ENCODE results near the gene TXNL4A. TPM values are rescaled to one million over a fixed set of nuclear protein-coding genes. Genes with fewer than 3 reads are reported as not detected.

Gene TXNL4A
- total RNA-seq, 4 donors from 2014 or later: 20.8 to 43.2 (median 32.5) TPM

DNA sequence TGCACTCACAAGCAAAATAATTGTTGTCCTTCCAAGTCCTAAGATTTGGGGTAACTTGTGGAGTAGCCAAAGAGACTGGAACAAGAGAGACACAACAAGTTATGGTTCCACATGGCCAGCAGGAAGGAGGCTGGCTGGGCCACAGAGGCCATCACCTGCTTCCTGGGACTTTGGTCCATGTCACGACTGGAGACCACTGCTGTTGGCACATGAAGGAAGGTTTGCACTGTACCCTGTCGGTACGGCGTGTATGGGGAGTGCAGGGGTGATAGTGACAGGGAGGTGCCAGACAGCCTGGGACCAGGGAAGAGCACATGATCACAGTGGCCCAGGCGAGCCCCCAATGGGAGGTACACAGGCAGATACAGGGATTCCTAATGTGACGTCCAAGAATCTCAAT is 52.4 kb downstream of the TXNL4A start:
- Histone ChIP-seq H3K4me3 (no peak overlapping the region), H3K36me3 (peaks cover 0 to 79% (median 0%) of the 10 kb centered on the region in 3 donors), H3K27ac (no peak overlapping the region), H3K4me1 (peaks cover 0 to 37% (median 6%) of the 10 kb centered on the region in 3 donors), H3K27me3 (no peaks in the 10 kb centered on the region), H3K9me3 (peaks cover 0 to 29% (median 17%) of the 10 kb centered on the region in 3 donors)
- TF ChIP-seq POLR2A (IDR thresholded peaks at IDR 0.05): no peak
- TF ChIP-seq, protein P1, sequence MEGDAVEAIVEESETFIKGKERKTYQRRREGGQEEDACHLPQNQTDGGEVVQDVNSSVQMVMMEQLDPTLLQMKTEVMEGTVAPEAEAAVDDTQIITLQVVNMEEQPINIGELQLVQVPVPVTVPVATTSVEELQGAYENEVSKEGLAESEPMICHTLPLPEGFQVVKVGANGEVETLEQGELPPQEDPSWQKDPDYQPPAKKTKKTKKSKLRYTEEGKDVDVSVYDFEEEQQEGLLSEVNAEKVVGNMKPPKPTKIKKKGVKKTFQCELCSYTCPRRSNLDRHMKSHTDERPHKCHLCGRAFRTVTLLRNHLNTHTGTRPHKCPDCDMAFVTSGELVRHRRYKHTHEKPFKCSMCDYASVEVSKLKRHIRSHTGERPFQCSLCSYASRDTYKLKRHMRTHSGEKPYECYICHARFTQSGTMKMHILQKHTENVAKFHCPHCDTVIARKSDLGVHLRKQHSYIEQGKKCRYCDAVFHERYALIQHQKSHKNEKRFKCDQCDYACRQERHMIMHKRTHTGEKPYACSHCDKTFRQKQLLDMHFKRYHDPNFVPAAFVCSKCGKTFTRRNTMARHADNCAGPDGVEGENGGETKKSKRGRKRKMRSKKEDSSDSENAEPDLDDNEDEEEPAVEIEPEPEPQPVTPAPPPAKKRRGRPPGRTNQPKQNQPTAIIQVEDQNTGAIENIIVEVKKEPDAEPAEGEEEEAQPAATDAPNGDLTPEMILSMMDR (IDR thresholded peaks at IDR 0.05): no peak
- intact Hi-C loops (cut with DNase I): no loop called here
- no peak for DNase-seq
- WGBS, 2 donors: 84 to 96% methylated on average over 2 to 6 of the region's 6 CpGs

DNA sequence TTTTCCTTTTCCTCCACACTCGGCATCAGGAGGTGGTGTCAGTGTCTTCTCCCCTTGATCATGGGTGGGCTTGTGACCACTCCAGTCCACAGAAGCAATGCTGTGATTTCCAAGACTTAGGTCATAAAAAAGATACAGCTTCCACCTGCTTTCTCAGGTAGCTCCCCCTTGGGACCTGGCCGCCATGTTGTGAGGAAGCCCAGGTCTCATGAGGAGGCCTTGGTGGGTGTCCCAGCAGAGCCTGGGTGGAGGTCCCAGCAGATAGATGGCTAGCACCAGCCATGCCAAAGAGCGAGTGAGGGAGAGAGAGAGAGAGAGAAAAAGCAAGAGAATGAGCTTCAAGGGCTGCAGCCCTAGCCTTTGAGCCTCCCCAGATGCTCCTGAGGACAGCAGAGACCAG is 52.9 kb downstream of the TXNL4A start:
- no peaks in the 10 kb centered on the region for H3K27me3 ChIP-seq
- intact Hi-C loops (cut with DNase I): no loop called here
- DNase-seq: no peak
- no peak overlapping the region for H3K4me3 ChIP-seq
- peaks cover 0 to 32% (median 6%) of the 10 kb centered on the region in 3 donors for H3K4me1 ChIP-seq
- H3K36me3 ChIP-seq: peaks cover 0 to 75% (median 0%) of the 10 kb centered on the region in 3 donors
- no peak overlapping the region for H3K27ac ChIP-seq
- 86 to 93% methylated on average over 2 to 3 of the region's 3 CpGs for WGBS, 2 donors
- TF ChIP-seq, protein P1 (IDR thresholded peaks at IDR 0.05): no peak
- no peak for TF ChIP-seq POLR2A (IDR thresholded peaks at IDR 0.05)
- H3K9me3 ChIP-seq: peaks cover 0 to 34% (median 18%) of the 10 kb centered on the region in 3 donors

DNA sequence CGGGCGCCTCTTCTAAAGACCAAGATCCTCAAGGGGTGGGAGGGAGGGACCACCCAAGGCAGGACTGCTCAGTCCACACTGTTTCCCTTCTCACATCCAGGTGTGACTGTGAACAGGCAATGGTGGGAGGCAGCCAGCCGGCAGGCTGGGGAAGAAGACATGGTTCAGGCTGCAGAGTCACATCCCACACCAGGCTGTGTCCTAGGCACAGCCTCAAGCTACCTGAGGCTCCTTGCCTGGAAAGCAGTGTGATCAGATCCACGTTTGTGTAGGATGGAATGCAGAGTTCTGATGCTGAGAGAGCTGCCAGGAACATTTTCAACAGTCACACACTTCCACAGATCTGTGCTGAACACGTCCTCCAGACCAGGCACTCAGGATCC is 53.3 kb downstream of the TXNL4A start:
- peaks cover 0 to 38% (median 22%) of the 10 kb centered on the region in 3 donors for H3K9me3 ChIP-seq
- H3K27ac ChIP-seq: no peak overlapping the region
- no peak for DNase-seq
- H3K36me3 ChIP-seq: peaks cover 0 to 73% (median 0%) of the 10 kb centered on the region in 3 donors
- TF ChIP-seq, protein P1 (IDR thresholded peaks at IDR 0.05): no peak
- no peak for TF ChIP-seq POLR2A (IDR thresholded peaks at IDR 0.05)
- 69 to 92% methylated on average over 2 of the region's 5 CpGs for WGBS, 2 donors
- intact Hi-C loops (cut with DNase I): no loop called here
- H3K4me1 ChIP-seq: peaks cover 0 to 28% (median 6%) of the 10 kb centered on the region in 3 donors
- no peak overlapping the region for H3K4me3 ChIP-seq
- no peaks in the 10 kb centered on the region for H3K27me3 ChIP-seq

DNA sequence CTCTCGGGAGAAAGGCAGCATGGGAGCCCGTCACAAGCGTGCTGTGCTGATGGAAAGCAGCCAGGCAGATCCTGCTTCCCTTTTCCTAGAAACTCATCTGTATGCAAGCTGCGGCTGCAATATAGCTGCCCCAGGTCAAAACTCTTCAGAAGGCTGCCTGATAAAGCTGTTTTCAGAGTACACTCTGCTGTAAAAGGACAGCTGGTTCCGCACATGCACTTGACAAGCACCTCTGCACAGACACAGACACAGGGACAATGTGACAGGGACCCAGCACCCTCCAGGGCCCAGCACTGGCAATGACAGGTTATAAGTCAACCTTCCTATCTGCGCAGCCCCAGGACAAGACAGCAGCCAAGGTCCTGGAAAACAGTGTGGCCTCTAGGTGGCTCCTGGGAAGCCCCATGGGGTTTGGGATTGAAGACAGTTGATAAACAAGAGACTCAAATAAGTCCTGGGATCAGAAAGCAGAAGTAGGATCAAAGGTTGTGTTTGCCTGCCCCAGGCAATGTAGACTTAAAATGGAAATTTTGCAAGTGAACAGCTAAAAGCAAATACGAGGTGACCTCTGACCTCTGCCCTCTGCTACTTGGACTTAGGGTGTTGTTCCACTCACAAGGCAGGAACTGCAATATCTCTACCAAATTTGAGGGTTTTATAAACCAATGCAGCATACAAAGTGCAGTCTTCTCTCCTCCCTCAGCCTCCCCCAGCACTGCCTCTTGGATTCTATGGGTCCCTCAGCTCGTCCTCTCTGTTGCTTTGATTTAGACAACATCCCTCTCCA is 53.9 kb downstream of the TXNL4A start:
- Histone ChIP-seq H3K36me3 (peaks cover 0 to 73% (median under 1%) of the 10 kb centered on the region in 3 donors), H3K4me1 (peaks cover 0 to 22% (median 6%) of the 10 kb centered on the region in 3 donors), H3K4me3 (no peak overlapping the region), H3K27ac (no peak overlapping the region), H3K9me3 (peaks cover 0 to 44% (median 28%) of the 10 kb centered on the region in 3 donors), H3K27me3 (no peaks in the 10 kb centered on the region)
- 66 to 84% methylated on average over 6 to 8 of the region's 8 CpGs for WGBS, 2 donors
- intact Hi-C loops (cut with DNase I): no loop called here
- DNase-seq: no peak
- TF ChIP-seq, protein P1 (IDR thresholded peaks at IDR 0.05): no peak
- TF ChIP-seq POLR2A (IDR thresholded peaks at IDR 0.05): no peak

DNA sequence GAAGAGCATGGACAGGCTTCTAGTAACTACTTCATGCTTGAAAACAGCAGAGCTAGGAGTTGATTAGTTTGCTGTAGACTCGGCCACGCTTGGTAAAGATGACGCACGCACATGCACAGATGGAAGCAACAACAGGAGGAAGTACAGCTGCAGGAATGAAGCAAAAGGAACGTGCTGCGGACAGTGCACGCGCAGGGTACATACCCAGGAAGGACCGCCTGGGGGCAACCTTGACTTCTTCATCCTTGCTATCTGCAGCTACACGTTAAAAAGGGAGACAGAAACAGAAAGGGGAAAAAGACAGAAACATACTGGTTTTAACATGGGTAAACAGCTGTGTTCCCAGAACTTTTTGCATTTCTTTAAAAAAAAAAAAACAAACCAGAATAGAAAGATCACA is 54.6 kb downstream of the TXNL4A start:
- Histone ChIP-seq H3K9me3 (peaks cover 0 to 51% (median 35%) of the 10 kb centered on the region in 3 donors), H3K27ac (no peak overlapping the region), H3K4me1 (peaks cover 0 to 15% (median 5%) of the 10 kb centered on the region in 3 donors), H3K27me3 (no peaks in the 10 kb centered on the region), H3K4me3 (no peak overlapping the region), H3K36me3 (peaks cover 0 to 77% (median 7%) of the 10 kb centered on the region in 3 donors)
- intact Hi-C loops (cut with DNase I): no loop called here
- 87 to 90% methylated on average over 6 to 9 of the region's 10 CpGs for WGBS, 2 donors
- DNase-seq: no peak
- TF ChIP-seq, protein P1 (IDR thresholded peaks at IDR 0.05): no peak
- no peak for TF ChIP-seq POLR2A (IDR thresholded peaks at IDR 0.05)

Data from esophagus squamous epithelium (tissue), 5 donors.